NCI-H774 (cell line): ENCODE data around the gene STK17A.
"Not testable (repeated sequence)": the region's sequence is repeated elsewhere in the genome, so short reads cannot be mapped to it uniquely, and the experiment has no call there.

Experiments used
- DNase-seq: peaks from one replicate; lab custom pipeline; 2025; lab: John Stamatoyannopoulos, UW

Gene STK17A

GRCh38 chr7:43658718-43659548, 76.0 kb downstream of the STK17A start:
- DNase-seq: no peak

GRCh38 chr7:43659549-43659896, 76.6 kb downstream of the STK17A start:
- DNase-seq: no peak

GRCh38 chr7:43660141-43660540, 77.2 kb downstream of the STK17A start:
- DNase-seq: no peak

- no peak for DNase-seq
Observed at GRCh38 chr7:43664681-43665080, 81.8 kb downstream of the STK17A start.

- no peak for DNase-seq
Observed at GRCh38 chr7:43666938-43667337, 84.0 kb downstream of the STK17A start.

- no peak for DNase-seq
Observed at GRCh38 chr7:43668035-43668434, 85.1 kb downstream of the STK17A start.

GRCh38 chr7:43669286-43670081, 86.6 kb downstream of the STK17A start:
- DNase-seq: no peak

GRCh38 chr7:43671521-43671920, 88.6 kb downstream of the STK17A start:
- DNase-seq: no peak

GRCh38 chr7:43673243-43673976, 90.5 kb downstream of the STK17A start:
- not testable (repeated sequence) for DNase-seq

- no peak for DNase-seq
Observed at GRCh38 chr7:43674559-43675436, 91.9 kb downstream of the STK17A start.
